Stimulated activated CD4-positive, alpha-beta T cell treated with anti-CD3 and anti-CD28 coated beads, TNF-alpha, amount 100 ng/mL, for 24 hours (primary cell): Measurements from ENCODE around the gene INPP5A.

ENCODE experiments used
- DNase-seq, 3 experiments: peaks; one replicate each; pipeline ENCODE4 v3.0.0-alpha.2; 2020; ENCODE audit warnings: low read depth in 3 of 3

The INPP5A gene

GRCh38 chr10:132628966-132629900 lies 91.6 kb downstream of the INPP5A start:
- DNase-seq: no peak

- no peak for DNase-seq
Observed at GRCh38 chr10:132630156-132630555, 92.6 kb downstream of the INPP5A start.

- no peak for DNase-seq
Observed at GRCh38 chr10:132630666-132631337, 93.2 kb downstream of the INPP5A start.

GRCh38 chr10:132631338-132631735 lies 93.8 kb downstream of the INPP5A start:
- no peak for DNase-seq

GRCh38 chr10:132632091-132632561 lies 94.5 kb downstream of the INPP5A start:
- DNase-seq: no peak

- DNase-seq: no peak
Observed at GRCh38 chr10:132632851-132633684, 95.5 kb downstream of the INPP5A start.

GRCh38 chr10:132634241-132634946 lies 96.8 kb downstream of the INPP5A start:
- no peak for DNase-seq

GRCh38 chr10:132634947-132635271 lies 97.3 kb downstream of the INPP5A start:
- no peak for DNase-seq

- DNase-seq: no peak
Observed at GRCh38 chr10:132636358-132636757, 98.8 kb downstream of the INPP5A start.

GRCh38 chr10:132637477-132638129 lies 100.0 kb downstream of the INPP5A start:
- DNase-seq: no peak

- no peak for DNase-seq
Observed at GRCh38 chr10:132638130-132638515, 100.5 kb downstream of the INPP5A start.

GRCh38 chr10:132639470-132639869 lies 101.9 kb downstream of the INPP5A start:
- no peak for DNase-seq

GRCh38 chr10:132640326-132641125 lies 102.9 kb downstream of the INPP5A start:
- DNase-seq: no peak

GRCh38 chr10:132641401-132641800 lies 103.8 kb downstream of the INPP5A start:
- no peak for DNase-seq

GRCh38 chr10:132641966-132642731 lies 104.6 kb downstream of the INPP5A start:
- no peak for DNase-seq

- no peak for DNase-seq
Observed at GRCh38 chr10:132642732-132643008, 105.1 kb downstream of the INPP5A start.

- DNase-seq: no peak
Observed at GRCh38 chr10:132643709-132644526, 106.3 kb downstream of the INPP5A start.

GRCh38 chr10:132644527-132645246 lies 107.1 kb downstream of the INPP5A start:
- no peak for DNase-seq
